Endothelial cell of umbilical vein (primary cell): ENCODE results near the gene ADAMTS12. TPM values are rescaled to one million over a fixed set of nuclear protein-coding genes. Genes with fewer than 3 reads are reported as not detected.

Experiments used
- BruUV-seq: library from RNA; stranded (reverse); fragments of 400-500 nt; replicated peaks from 2 replicates; lab custom pipeline; 2021; lab: Mats Ljungman, UMichigan
- CTCF ChIA-PET: fragments of 300-600, 350-600 bp; sonication (Branson Sonifier 250); formaldehyde crosslinking; loops from one replicate; lab custom pipeline; 2021; ENCODE audit warnings: antibody characterized with exemption, inconsistent platforms; lab: Charles Lee
- POLR2A ChIA-PET: fragments of 300-600, 350-600 bp; sonication (Branson Sonifier 250); formaldehyde crosslinking; loops from one replicate; lab custom pipeline; 2021; ENCODE audit warnings: antibody characterized with exemption, inconsistent platforms; lab: Charles Lee
- DNase-seq: peaks from one replicate; pipeline ENCODE4 v3.0.0-alpha.2; 2011; ENCODE audit warnings: low read depth, low spot score
- FAIRE-seq: peaks from 2 replicates; lab custom pipeline; 2011; peaks lifted over from hg19 to GRCh38; lab: Jason Lieb, UNC
- H2AFZ ChIP-seq: 2 replicates; pipeline ENCODE4 v1.6.0; 2012; ENCODE audit warnings: low read depth, low read length, control low read depth, inconsistent platforms
- H3K27ac ChIP-seq: 2 replicates; pipeline ENCODE4 v1.5.1; 2011; ENCODE audit warnings: low read depth, mild to moderate bottlenecking, control low read depth, low read length, moderate library complexity; ENCODE audit not compliant: insufficient read depth
- H3K27me3 ChIP-seq, 2 experiments: 2 replicates each; pipeline versions ENCODE4 v1.6.0 to v1.6.1; 2011; ENCODE audit warnings: low read length in 2 of 2, mixed read lengths in 1 of 2; ENCODE audit not compliant: control insufficient read depth in 2 of 2, insufficient read depth in 2 of 2
- H3K36me3 ChIP-seq, 2 experiments: 2 replicates in 1 of 2; 3 replicates in 1 of 2; pipeline ENCODE4 v1.5.1; 2011; ENCODE audit warnings: low read length in 2 of 2, mild to moderate bottlenecking in 1 of 2, moderate library complexity in 1 of 2; ENCODE audit not compliant: control insufficient read depth in 2 of 2, insufficient read depth in 2 of 2; ENCODE audit errors: extremely low read depth in 1 of 2
- H3K4me1 ChIP-seq: 3 replicates; pipeline ENCODE4 v1.5.1; 2011; ENCODE audit warnings: mild to moderate bottlenecking, low read length; ENCODE audit not compliant: control insufficient read depth, insufficient read depth; ENCODE audit errors: extremely low read depth
- H3K4me2 ChIP-seq: 2 replicates; pipeline ENCODE4 v1.6.1; 2011; ENCODE audit warnings: low read length, control low read depth, mixed read lengths; ENCODE audit not compliant: insufficient read depth
- H3K4me3 ChIP-seq, 3 experiments: fragments of 200-600 bp in 1 of 3; sonication (generic), shearing (Covaris generic) in 1 of 3; replicated peaks in 1 of 3; 2 replicates each; pipeline ENCODE4 v1.5.1; 2011 to 2016; ENCODE audit warnings: control low read depth in 3 of 3, low read length in 3 of 3, mild to moderate bottlenecking in 2 of 3, inconsistent platforms in 1 of 3, low read depth in 1 of 3, moderate library complexity in 1 of 3; ENCODE audit not compliant: insufficient read depth in 1 of 3
- H3K79me2 ChIP-seq: 2 replicates; pipeline ENCODE4 v1.6.0; 2012; ENCODE audit warnings: low read length, inconsistent platforms; ENCODE audit not compliant: control insufficient read depth, insufficient read depth
- H3K9ac ChIP-seq: replicated peaks from 2 replicates; pipeline ENCODE3; 2011; ENCODE audit warnings: low read length, control low read depth; ENCODE audit not compliant: insufficient read depth; ENCODE audit errors: extremely low read depth
- H3K9me1 ChIP-seq: replicated peaks from 3 replicates; pipeline ENCODE4 v1.6.0; 2011; ENCODE audit warnings: mild to moderate bottlenecking, low read length; ENCODE audit not compliant: control insufficient read depth, insufficient read depth; ENCODE audit errors: extremely low read depth
- H3K9me3 ChIP-seq: replicated peaks from 2 replicates; pipeline ENCODE4 v1.5.1; 2012; ENCODE audit warnings: low read length, inconsistent platforms; ENCODE audit not compliant: control insufficient read depth, insufficient read depth
- H4K20me1 ChIP-seq: replicated peaks from 2 replicates; pipeline ENCODE3; 2011; ENCODE audit warnings: mild to moderate bottlenecking, low read length; ENCODE audit not compliant: control insufficient read depth, insufficient read depth; ENCODE audit errors: extremely low read depth
- CTCF ChIP-seq, 2 donors: IDR thresholded peaks; 1 replicate in 1 of 2; 2 replicates in 1 of 2; pipeline ENCODE4 v1.5.1; 2011; ENCODE audit warnings: low read length in 2 of 2, mild to moderate bottlenecking in 2 of 2, moderate library complexity in 2 of 2, control low read depth in 1 of 2, inconsistent platforms in 1 of 2, low read depth in 1 of 2; ENCODE audit not compliant: insufficient read depth in 1 of 2; ENCODE audit errors: extremely low read depth in 1 of 2
- EZH2 ChIP-seq: IDR thresholded peaks from 2 replicates; pipeline ENCODE4 v1.6.1; 2012; ENCODE audit warnings: borderline replicate concordance, low read depth, mild to moderate bottlenecking, moderate library complexity, low read length, inconsistent platforms; ENCODE audit not compliant: severe bottlenecking
- FOS ChIP-seq: IDR thresholded peaks from 2 replicates; pipeline ENCODE4 v1.6.1; 2011; ENCODE audit warnings: mild to moderate bottlenecking, low read length, moderate library complexity, borderline replicate concordance; ENCODE audit not compliant: insufficient read depth
- GATA2 ChIP-seq: IDR thresholded peaks from 2 replicates; pipeline ENCODE4 v1.7.0; 2011; ENCODE audit warnings: low read depth, mild to moderate bottlenecking, moderate library complexity, mixed read lengths, low read length; ENCODE audit not compliant: insufficient read length, insufficient read depth
- JUN ChIP-seq: IDR thresholded peaks from 2 replicates; pipeline ENCODE4 v1.6.1; 2011; ENCODE audit warnings: borderline replicate concordance, low read depth; ENCODE audit not compliant: insufficient read length, insufficient read depth
- MAX ChIP-seq: IDR thresholded peaks from 2 replicates; pipeline ENCODE4 v1.6.1; 2011; ENCODE audit not compliant: insufficient read depth, insufficient read length
- MYC ChIP-seq: IDR thresholded peaks from one replicate; pipeline ENCODE4 v1.6.1; 2011; ENCODE audit warnings: mild to moderate bottlenecking, low read depth, low read length
- POLR2A ChIP-seq: IDR thresholded peaks from 2 replicates; pipeline ENCODE4 v1.6.1; 2012; ENCODE audit warnings: low read depth, mild to moderate bottlenecking, control low read depth, low read length
- POLR2AphosphoS5 ChIP-seq: IDR thresholded peaks from 2 replicates; pipeline ENCODE4 v1.6.1; 2012; ENCODE audit warnings: low read depth, mild to moderate bottlenecking, control low read depth, low read length, moderate library complexity; ENCODE audit not compliant: insufficient read depth
- dilution Hi-C: fragments of 300-500 bp; cut with MboI; formaldehyde crosslinking; loops from one replicate; pipeline ENCODE4 v1.15.0; 2019; ENCODE audit warnings: low sequenced_read_pairs; ENCODE audit not compliant: extremely low pct_ligation_motif_present
- intact Hi-C: fragments of 100-400 bp; cut with micrococcal nuclease; formaldehyde crosslinking; loops from one replicate; pipeline ENCODE4 v1.10.0; 2022
- polyA plus RNA-seq, 4 experiments: library from polyadenylated mRNA; depleted of rRNA in 3 of 4; stranded (reverse) in 3 of 4; unstranded in 1 of 4; fragments of >200 nt; gene quantifications; 2 replicates each; pipeline versions ENCODE4 v1.2.1 to v1.2.3, GENCODE V29; 2011 to 2012; ENCODE audit warnings: missing spikeins in 1 of 4
- total RNA-seq: library from RNA; stranded (reverse); gene quantifications from 2 replicates; pipeline ENCODE4 v1.2.3, GENCODE V29; 2021

The ADAMTS12 gene
- total and polyA plus RNA-seq, 2 donors (not counting 3 experiments of a cell fraction or from before 2014, with no cell fraction given), result 0.88 TPM; not detected in 1

- no peak for FAIRE-seq
- H3K27ac ChIP-seq, result no peak overlapping the region
- H3K4me2 ChIP-seq, result no peak overlapping the region
- H3K79me2 ChIP-seq, result no peaks in the 10 kb centered on the region
- H2AFZ ChIP-seq, result no peak overlapping the region
- H3K36me3 ChIP-seq, result no peaks in the 10 kb centered on the region
- TF ChIP-seq MAX (no peak), GATA2 (no peak), CTCF (IDR thresholded peaks at IDR 0.05; ENCODE audit: extremely low read depth in 1 of 2, insufficient read depth in 1 of 2, low read depth in 1 of 2, low read length in 2 of 2) (no peak), EZH2 (no peak), MYC (no peak), POLR2A (no peak), JUN (no peak), FOS (no peak), POLR2AphosphoS5 (no peak)
- dilution Hi-C loops, result no loop called here
- no peaks in the 10 kb centered on the region for H4K20me1 ChIP-seq
- CTCF ChIA-PET, result interaction anchor here (1.4 kb wide), 1 partner anchor 14 kb away, joined by 3 read pairs; no protein-coding TSS in a partner anchor
- H3K9me3 ChIP-seq, result no peaks in the 10 kb centered on the region
- intact Hi-C loops, result no loop called here
- H3K9ac ChIP-seq, result no peak overlapping the region
- no peak overlapping the region for H3K4me3 ChIP-seq
- DNase-seq, result no peak
- POLR2A ChIA-PET, result no interaction called here
- no peaks in the 10 kb centered on the region for H3K27me3 ChIP-seq
- H3K4me1 ChIP-seq, result no peaks in the 10 kb centered on the region
- H3K9me1 ChIP-seq, result no peaks in the 10 kb centered on the region
- no TSS peak for BruUV-seq
Observed at GRCh38 chr5:33563530-33563929, 328.3 kb downstream of the ADAMTS12 start.
